Effector CD8-positive, alpha-beta T cell (primary cell): ENCODE measurements around the gene POU6F2.

ENCODE experiments used
- DNase-seq: peaks from one replicate; lab custom pipeline; 2025; lab: John Stamatoyannopoulos, UW

POU6F2 gene

DNA sequence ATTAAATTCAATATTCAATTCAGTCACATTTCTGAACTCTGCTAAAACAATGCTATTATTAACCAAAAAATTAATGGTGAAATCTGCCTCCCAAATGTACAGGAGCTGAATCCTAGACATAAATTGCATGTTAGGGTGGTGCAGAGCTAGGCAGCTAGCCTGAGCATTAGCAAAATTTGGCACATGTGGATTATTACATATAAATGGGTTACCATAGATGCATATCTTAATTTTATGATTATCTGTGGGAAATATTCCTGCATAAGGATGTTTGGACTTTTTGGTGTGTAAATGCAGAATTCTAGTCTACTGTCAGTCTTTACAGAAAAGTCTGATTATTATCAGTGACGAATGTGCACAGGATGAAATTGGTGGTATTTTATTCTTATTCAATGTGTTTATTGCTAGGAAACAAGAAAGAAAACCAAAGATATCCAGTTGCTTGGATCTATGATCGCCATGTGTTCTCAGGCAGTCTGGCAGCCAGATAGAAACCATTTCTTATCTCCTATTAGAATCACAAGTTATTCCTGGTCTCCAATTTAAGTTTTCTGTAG, 150.7 kb downstream of the POU6F2 start:
- DNase-seq, result no peak

DNA sequence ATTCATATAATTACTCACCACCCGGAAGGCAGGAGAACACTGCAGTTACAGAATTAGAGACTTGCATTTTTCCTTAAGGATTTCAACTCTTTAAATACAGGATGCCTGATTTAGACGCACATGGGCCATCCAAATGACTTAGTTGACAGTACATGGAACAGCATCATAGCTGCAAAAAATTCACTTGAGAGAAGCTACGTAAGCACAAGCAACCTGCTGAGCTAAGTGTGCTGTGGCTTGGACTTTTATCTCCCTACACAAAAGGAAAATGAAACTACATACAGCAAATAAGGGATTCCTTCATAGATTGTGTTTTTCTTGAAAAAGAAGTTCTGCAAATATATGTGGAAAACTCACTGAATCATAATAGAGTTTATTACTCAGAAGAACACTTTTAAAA, 152.6 kb downstream of the POU6F2 start:
- DNase-seq, result no peak

DNA sequence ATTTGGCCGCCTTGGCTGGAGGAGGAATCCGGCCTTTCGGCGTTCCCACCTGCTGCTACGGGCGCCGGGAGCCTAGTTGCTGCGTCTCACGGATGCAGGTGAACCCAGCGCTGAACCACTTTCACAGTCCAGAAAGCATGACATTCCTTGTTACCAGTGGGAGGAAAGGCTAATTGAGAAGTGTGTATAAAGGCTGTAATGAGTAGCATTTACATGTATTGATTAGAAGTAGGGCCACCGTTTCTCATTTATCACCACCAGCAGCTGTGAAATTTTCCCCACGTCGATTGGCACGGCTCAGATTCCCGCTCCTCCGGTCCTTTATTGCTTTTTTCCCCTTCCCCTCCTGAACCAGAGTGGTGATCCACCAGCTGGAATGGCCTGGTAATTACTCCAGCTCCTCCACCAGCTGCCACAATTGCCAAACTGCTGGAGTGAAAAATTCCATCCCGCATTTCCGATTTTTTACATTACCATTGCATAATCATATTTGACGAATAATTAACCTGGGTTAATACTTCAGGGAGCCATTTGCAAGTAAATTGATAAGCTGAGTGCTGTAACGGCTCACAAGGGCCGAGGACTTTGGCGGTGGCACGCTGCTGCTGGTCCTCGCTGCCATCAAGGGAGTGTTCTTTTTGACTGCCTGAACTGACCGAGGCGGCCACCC, 153.3 kb downstream of the POU6F2 start:
- DNase-seq, result no peak

DNA sequence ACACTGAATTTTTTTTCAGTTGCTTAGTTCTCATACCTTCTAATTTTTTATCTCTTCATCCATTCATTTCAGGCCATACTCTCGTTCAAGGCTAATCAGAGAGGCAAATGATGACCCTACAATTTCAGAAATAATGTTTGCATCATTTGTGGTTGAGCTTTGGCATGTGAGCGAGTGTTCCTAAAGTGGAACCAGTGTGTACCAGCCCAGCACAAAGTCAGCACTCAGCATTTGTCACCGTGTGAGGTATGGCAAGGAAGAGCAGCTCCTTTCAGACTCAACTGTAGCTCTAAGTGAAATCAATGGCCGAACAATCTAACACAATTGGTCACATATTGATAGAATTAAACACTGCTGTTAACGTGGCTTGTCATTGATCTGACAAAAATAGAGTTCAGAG, 154.6 kb downstream of the POU6F2 start:
- DNase-seq, result no peak

DNA sequence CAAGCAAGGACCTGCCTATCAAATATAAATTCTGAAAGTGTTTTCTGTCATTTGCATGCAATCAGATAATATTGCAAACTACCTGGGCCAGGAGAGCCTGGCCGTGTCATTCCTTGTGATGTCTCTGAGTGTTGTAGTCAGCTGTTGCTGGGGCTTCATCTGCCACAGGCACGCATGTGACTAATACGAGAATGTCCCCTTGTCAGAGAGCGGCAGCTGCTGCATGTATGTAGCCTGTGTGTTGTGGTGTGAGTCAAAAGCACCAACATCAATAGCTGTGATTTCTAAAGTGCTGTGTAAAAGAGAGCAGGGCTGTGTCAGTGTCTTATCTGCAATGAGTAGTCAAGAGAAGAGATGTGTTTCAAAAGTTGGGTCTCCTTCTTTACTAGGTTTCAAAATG, 155.4 kb downstream of the POU6F2 start:
- DNase-seq, result no peak

DNA sequence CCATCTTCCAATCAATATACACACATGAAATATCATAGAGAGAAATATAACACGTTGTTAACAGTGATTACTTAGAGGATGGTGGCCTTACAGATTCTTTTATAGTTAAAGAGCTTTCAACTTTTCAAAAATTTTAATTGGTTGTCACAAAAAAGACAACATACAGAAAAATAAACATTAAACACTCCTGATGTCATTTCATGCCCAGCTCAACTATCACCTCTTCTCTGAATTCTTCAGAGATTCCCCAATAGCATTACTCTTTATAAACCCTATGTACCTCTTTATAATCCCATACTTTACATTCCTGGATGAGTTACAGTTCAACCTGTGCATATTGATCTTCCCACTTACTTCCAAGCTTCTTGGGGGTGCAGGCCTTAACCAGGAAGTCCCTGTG, 159.8 kb downstream of the POU6F2 start:
- no peak for DNase-seq

DNA sequence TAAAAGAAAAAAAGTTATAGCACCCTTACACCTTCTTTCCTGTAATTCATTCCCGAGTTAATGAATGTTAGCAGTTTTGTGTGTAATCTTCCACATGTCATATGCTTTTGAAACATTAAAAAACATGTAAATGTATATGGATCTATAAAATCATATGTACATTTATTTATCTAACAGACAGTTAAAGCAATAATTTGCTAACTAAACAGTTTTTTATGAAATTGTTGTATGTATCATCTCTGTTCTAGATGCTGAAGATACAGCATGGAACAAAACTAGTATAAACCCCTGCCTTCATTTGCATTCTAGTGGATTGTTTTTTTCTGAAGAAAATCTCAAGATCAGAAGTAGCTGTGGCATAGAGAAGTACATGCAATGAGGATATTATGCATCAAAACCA, 165.0 kb downstream of the POU6F2 start:
- no peak for DNase-seq

DNA sequence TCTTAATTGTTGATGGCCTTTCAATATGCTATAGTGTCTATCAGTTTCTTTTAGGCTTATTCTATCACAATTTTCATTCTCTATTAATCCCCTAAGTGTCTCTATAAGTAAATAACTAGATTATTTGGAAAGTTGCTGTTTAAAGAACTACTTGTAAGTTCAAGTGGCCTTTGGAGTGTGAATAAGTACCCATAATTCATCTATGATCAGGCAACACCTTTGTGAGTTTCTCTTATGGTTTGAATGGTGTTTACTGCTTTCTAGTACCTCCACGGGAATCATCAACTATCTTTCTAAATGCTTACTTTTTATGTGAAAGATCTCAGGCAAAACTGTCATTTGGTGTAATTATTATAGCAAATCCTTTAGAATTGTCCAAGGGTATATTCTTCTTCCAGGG, 166.7 kb downstream of the POU6F2 start:
- DNase-seq, result no peak

DNA sequence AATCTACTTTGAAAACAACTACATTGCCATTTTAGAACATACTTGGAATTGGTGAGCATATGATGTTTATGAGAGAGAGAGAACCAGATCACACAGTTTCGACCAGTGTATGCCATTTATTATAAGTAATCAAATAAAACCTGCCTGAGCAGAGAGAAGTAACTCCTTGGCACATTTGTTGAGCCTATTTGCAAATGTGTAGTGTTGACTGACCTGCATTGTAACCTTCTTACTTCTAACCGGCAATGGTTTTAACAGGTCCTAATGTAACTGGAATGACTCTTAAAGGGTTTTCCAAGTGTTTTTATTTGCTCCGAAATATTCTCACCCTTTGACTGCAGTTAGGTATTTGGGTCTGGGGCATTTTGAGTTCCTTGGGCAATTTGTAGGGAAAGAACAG, 167.6 kb downstream of the POU6F2 start:
- DNase-seq, result no peak

DNA sequence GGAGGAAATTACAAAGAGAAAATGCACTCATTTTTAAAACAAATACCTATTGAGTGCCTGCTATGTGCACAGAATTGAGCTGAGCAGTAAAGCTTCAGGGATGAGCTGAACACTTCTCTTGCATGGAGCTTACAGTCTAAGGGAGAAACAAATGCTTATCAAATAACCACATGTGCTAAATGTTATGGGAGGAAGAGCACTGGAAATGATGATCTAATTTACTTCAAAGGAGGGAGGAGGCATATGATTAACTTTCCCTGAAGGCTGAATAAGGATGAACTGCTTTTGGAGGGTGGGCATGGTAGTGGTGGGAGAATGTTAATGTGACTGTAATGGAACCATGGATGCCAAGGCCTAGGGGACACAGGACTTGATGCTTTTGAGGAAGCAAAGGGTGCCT, 168.2 kb downstream of the POU6F2 start:
- DNase-seq, result no peak

DNA sequence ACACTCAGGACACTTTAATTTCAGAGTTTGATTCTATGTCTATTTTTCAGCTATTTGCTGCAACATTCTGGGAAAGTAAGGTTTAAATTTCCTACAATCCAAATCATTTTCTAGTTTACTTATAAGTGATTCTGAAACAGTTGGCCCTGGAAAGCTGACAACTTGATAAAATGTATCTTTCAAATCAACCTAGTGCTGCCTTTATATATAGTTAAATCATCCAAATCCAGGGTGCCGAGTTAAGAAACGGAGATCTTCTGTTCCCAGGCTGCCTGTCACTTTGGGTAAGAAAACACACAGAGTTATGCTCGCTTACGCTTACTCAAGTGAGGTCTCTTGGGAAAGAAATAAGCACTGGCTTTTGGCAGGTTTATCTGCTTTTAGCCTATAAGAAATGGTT, 175.0 kb downstream of the POU6F2 start:
- DNase-seq, result no peak

DNA sequence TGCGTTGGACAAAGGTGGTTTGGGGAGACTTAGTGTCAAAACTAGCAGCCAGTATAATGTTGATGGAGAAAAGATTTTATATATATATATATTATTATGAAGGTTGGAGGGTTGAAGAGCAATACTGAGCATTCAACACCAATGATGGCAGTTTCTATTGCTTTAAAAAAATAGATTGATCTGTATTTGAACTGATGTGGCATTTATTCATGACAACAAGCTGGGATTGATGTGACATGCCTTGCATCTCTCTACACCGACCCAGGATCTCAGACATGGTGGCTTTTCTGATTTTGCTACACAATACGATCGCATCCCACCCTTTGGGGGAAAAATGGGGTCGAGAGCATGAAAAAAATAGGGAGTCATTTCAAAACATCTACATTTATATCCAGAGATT, 175.4 kb downstream of the POU6F2 start:
- no peak for DNase-seq

DNA sequence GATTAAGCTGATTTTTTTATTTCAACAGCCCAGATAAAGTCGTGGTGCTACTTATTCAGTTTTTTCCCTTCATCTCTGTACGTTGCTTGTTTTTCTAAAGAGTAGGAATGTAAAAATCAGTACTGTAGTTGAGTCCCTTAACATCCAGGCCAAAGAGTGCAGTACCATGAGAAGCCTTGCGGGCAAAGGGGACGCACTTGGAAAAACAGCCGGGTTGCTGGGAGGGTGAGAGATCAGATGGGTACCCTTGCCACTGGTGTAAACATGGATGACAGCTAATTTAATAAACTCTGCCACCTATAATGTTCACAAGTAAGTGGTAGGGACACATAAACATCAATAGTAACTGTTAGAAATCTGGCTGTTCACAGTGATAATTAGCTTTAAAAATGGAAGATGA, 175.9 kb downstream of the POU6F2 start:
- no peak for DNase-seq

DNA sequence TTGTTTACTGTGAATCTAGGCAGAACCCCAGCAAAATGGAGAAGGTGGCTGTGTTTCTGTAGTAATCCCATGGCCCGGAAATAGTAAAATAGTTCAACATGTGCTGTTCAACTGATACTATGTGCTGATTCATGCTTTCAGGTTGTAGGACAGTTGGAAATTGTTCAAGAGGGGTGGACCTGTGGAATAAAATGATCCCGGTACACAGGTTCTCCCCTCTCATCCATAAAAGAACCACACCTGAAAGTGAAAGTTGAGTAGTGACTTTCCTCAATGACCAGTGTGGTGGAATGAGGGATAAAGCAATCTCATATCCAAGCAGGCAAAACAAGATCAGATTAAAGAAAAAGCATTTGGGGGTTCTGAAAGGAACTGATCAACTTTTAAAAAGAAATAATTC, 177.1 kb downstream of the POU6F2 start:
- no peak for DNase-seq

DNA sequence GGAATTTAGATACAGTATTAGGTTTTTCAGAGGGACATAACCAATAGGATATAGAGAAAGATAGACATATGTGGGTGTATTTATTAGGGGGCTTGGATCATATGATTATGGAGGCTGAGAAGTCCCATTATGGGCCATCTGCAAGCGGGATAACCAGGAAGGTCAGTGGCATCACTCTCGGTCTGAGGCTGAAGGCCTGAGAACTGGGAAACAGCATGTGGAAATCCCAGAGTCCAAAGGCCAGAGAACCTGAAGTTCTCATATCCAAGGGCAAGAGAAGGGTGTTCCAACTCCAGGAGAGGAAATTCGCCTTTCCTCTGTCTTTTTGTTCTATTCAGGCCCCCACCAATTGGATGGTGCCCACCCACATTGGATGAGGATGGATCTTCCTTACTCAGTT, 180.7 kb downstream of the POU6F2 start:
- DNase-seq, result no peak

DNA sequence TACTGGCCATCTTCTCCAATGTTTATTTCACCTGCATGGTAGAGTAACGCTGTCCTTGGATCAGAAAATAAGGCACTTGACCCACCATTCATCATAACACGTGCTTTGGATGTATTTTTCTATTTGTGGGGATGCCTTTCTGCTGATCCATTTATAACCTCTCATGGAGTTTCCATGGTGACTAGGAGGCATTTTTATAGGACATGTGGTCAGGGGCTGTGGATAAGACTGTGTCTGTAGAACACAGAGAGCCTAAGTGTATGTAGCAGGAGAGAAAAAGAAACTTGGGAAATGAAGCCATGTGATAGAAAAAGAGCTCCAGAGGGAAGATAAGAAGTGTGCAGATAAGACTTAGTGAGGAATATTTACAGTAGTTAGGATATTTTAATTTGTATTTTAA, 184.2 kb downstream of the POU6F2 start:
- no peak for DNase-seq

DNA sequence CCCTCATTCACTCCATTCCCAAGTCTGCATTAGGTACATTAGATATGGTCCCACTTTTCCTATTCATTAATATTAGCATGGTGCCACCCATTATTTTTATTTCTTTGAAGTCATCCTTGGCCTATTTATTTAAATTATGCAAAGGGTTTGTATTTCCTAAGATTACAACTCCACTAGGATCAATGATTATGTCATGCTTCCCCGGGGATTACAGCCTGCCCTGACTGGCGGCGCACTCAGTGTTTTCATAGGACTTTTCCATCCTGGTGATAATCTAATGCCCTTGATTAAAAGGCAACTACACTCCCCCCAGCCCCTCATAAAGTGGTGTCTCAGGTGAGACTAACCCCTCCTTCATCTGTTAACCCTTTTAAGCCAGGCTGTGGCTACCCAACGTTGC, 187.2 kb downstream of the POU6F2 start:
- DNase-seq, result no peak

DNA sequence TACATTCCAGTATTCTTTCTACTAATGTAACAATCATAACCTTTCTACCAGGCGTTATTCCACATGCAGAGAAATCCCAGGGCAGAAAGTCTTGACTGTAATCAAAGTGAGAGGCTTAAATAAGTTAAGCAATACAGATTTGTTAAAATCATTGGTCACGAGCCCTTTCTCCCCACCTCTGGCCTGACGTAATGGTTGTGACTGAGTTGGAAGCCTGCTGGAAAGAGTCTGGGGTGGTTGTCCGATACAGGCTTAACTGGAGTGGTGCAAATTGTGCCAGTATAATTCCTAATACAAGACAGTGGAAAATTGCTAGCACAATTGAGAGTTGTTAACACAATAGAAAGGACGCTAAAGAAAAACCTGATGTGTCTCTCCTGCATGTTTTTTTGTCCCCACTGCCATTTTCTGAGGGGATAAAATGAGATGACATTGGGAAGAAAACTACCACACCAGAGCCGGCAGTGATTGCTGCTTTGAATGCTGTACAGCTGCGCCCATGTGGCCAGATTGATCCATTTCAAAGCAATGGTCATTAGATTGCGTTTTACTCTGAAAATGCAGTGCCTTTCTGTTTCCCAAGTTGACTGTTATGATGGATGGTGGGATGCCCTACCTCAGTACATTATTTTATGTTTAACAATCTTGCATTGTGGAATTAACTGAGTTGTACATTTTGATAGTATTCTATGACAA, 190.8 kb downstream of the POU6F2 start:
- DNase-seq, result no peak

DNA sequence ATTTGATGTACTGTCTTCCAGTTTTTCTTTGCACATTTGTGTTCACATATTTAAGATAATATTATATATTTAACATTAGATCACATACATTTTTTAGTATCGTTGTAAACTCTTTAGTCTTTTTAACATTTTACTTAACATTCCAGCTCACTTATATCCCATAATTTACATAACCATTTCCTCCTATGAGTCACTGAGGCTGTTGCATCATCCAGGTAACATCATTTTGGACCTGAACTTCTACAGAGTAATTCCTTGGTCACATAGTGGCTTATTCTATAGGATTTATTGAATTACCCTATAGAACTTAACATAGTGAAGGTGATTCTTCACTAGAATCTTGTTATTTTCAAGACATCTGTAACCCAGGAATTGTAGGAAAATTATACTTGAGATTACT, 194.4 kb downstream of the POU6F2 start:
- no peak for DNase-seq

DNA sequence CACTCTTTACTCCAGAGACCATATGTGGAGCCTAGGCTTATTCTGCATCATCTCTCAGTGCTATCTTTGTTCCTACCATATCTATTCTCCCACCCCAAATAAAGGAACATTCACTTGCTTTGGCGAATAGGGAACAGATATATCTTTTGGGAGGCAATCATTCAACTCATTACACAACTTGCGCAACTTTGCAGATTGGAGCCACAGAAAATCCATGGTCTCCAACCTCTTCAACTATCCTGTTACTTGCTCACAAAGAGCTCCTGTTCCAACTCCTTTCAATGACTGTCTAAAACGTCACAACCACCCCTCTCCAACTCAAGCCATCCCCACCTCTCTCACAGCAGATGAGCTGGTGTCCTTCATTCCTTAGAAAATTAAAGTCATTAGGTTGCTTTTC, 203.7 kb downstream of the POU6F2 start:
- no peak for DNase-seq

DNA sequence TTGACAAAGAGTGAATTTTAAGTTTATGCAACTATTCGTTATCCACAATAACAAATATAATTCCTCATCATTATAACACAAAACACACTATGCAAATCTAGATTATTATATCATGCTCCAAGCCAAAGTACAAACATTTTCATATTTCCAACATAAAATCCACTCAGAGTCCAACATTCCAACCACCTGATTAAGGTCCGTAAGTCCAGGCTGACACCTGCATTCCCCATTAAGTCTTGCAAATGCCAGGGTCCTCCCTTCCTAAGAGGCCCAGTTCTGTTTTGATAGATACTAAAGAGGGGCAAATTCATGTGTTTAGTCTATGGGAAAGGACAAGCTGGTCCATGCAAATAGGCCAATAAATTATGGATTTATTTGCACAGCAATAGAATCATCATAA, 206.1 kb downstream of the POU6F2 start:
- DNase-seq, result no peak

DNA sequence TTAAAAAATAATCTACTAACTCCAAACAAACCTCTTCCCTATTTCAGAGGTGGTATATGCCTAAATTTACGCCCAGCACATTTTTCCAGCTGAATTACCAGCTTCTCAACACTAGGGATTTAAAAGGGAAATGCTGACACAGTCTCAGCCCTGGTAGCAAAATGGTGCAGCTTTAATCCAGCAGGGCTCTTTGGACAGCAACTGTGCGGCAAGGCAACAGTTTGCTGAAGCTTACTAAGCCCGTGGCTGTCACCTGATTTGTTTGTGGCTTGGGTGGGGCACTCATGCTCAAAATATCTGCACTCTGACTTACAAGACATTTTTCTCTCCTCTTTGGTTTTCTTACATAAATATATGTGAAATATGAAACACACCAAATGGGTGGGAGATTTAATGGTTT, 206.7 kb downstream of the POU6F2 start:
- no peak for DNase-seq

DNA sequence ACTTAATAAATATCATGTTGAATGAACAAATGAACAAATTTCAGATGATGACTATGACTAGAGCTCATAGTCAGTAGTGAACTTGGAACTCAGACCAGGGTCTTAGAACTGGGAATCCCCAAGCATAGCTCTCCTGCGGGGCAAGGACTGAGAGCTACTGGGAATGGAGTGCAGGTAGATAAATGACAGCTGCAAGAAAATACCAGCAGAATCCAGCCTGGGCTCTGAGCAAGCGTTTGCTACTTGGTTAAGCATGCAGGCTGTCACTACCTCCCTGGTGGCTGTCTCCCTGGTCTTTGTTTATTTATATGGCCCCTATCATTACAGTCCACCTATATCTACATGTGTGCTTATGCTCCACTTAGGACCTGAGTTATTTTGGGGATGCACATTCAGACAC, 208.4 kb downstream of the POU6F2 start:
- no peak for DNase-seq

DNA sequence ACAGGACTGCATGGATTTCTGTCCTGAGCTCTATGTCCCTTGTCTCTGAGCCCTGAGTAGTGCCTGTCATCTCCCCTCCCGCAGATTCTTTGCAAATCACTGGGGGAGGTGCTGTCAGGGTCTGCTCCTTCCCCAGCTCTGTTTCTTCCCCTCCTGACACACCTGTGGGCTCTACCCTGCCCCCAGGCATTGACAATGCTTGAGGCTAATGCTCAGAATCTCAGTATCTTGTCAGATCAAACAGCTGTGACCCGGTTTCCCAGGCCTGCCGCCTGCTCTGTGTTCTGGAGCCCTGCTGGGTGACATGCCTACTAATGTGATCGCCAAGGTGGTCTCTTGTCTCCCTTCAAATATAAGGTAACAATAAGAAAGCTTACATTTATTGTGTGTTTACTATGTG, 209.0 kb downstream of the POU6F2 start:
- DNase-seq, result no peak
